DND-41 (cell line): ENCODE data around the gene RBL2.

Experiments used
- EZH2 ChIP-seq: IDR thresholded peaks from 3 replicates; pipeline ENCODE4 v1.6.1; 2012; ENCODE audit warnings: borderline replicate concordance, low read depth, mild to moderate bottlenecking, moderate library complexity, low read length, inconsistent platforms; ENCODE audit not compliant: severe bottlenecking
- TF ChIP-seq, protein P1 (sequence below): IDR thresholded peaks from 2 replicates; pipeline ENCODE4 v1.5.1; 2012; ENCODE audit warnings: borderline replicate concordance, low read length, moderate library complexity, mild to moderate bottlenecking; ENCODE audit not compliant: poor library complexity, severe bottlenecking; ENCODE audit errors: extremely low read depth

DNA sequence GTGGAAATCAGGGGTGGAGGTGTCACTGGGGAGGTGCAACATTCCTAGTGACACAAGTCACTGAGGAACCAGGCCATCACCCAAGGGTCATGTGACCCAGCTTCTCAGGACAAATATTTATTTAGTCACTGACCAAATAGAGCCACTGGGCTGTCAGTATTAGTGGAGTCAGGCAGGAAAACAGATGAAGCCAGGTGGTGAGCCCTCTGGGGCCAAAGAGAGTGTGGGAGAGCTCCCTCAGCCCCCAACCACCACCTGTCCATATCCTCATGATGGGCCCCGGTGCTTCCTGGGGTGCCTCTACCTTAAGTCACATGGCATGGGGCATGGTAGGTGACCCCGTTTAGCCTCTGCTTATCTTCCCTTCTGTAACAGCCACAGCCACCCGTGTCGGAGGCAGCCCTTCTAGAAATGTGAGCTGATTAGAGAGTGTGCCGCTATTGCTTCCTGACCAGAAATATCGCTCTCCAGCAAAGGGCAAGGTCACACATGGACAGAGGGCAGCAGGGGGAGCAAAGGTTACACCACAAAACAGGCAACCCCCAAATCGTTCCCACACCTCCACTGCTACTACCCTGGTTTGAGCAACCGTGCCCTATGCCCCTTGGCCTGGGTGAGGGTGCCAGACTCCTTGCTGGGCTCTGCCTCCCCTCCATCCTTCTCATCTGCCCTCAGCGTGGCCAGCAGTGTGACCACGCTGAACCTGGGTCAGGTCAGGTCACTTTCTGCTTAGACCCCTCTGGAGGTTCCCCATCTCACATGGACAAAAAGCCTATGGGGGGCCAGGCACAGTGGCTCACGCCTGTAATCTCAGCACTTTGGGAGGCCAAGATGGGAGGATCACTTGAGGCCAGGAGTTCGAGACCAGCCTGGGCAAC lies 77.4 kb downstream of the RBL2 start:
- TF ChIP-seq, protein P1, sequence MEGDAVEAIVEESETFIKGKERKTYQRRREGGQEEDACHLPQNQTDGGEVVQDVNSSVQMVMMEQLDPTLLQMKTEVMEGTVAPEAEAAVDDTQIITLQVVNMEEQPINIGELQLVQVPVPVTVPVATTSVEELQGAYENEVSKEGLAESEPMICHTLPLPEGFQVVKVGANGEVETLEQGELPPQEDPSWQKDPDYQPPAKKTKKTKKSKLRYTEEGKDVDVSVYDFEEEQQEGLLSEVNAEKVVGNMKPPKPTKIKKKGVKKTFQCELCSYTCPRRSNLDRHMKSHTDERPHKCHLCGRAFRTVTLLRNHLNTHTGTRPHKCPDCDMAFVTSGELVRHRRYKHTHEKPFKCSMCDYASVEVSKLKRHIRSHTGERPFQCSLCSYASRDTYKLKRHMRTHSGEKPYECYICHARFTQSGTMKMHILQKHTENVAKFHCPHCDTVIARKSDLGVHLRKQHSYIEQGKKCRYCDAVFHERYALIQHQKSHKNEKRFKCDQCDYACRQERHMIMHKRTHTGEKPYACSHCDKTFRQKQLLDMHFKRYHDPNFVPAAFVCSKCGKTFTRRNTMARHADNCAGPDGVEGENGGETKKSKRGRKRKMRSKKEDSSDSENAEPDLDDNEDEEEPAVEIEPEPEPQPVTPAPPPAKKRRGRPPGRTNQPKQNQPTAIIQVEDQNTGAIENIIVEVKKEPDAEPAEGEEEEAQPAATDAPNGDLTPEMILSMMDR = no peak
- TF ChIP-seq EZH2 = no peak
